Kidney epithelial cell (primary cell): ENCODE results near the gene GALNT16. TPM values are rescaled to one million over a fixed set of nuclear protein-coding genes. Genes with fewer than 3 reads are reported as not detected.

Source experiments
- DNase-seq: peaks from one replicate; pipeline ENCODE4 v3.0.0-alpha.2; 2010; ENCODE audit warnings: low read depth
- H3K27me3 ChIP-seq: 2 replicates; pipeline ENCODE4 v1.6.0; 2011; ENCODE audit warnings: low read length; ENCODE audit not compliant: control insufficient read depth, insufficient read depth
- H3K36me3 ChIP-seq: 2 replicates; pipeline ENCODE4 v1.5.1; 2011; ENCODE audit warnings: low read length; ENCODE audit not compliant: control insufficient read depth, insufficient read depth
- H3K4me3 ChIP-seq: 2 replicates; pipeline ENCODE4 v1.5.1; 2011; ENCODE audit warnings: low read depth, mild to moderate bottlenecking, control low read depth, low read length
- CTCF ChIP-seq: IDR thresholded peaks from 2 replicates; pipeline ENCODE4 v1.5.1; 2011; ENCODE audit warnings: mild to moderate bottlenecking, moderate library complexity, low read length, control low read depth, inconsistent platforms; ENCODE audit not compliant: insufficient read depth, poor library complexity, severe bottlenecking
- total RNA-seq: library from RNA; depleted of rRNA; stranded (reverse); fragments of >200 nt; gene quantifications from 2 replicates; pipeline ENCODE4 v1.2.3, GENCODE V29; 2015

The GALNT16 gene
- total RNA-seq, 1 donor from 2014 or later: 0.33 TPM

- Histone ChIP-seq H3K27me3 (peaks cover 26% of the 10 kb centered on the region), H3K36me3 (no peaks in the 10 kb centered on the region), H3K4me3 (no peak overlapping the region)
- no peak for DNase-seq
- no peak for TF ChIP-seq CTCF
Measured at GRCh38 chr14:69263771-69264170, 3.8 kb downstream of the GALNT16 start.

GRCh38 chr14:69266572-69267345, 6.8 kb downstream of the GALNT16 start:
- DNase-seq: no peak
- H3K4me3 ChIP-seq: no peak overlapping the region
- H3K36me3 ChIP-seq: no peaks in the 10 kb centered on the region
- peaks cover 5% of the 10 kb centered on the region for H3K27me3 ChIP-seq
- no peak for TF ChIP-seq CTCF

GRCh38 chr14:69267492-69267891, 7.5 kb downstream of the GALNT16 start:
- Histone ChIP-seq H3K27me3 (no peaks in the 10 kb centered on the region), H3K36me3 (no peaks in the 10 kb centered on the region), H3K4me3 (no peak overlapping the region)
- no peak for DNase-seq
- no peak for TF ChIP-seq CTCF

GRCh38 chr14:69268223-69268622, 8.3 kb downstream of the GALNT16 start:
- Histone ChIP-seq H3K36me3 (no peaks in the 10 kb centered on the region), H3K4me3 (no peak overlapping the region), H3K27me3 (no peaks in the 10 kb centered on the region)
- no peak for DNase-seq
- TF ChIP-seq CTCF: no peak

GRCh38 chr14:69268763-69269162, 8.8 kb downstream of the GALNT16 start:
- Histone ChIP-seq H3K4me3 (no peak overlapping the region), H3K27me3 (no peaks in the 10 kb centered on the region), H3K36me3 (no peaks in the 10 kb centered on the region)
- TF ChIP-seq CTCF: no peak
- DNase-seq: no peak

GRCh38 chr14:69269381-69269780, 9.4 kb downstream of the GALNT16 start:
- TF ChIP-seq CTCF: no peak
- Histone ChIP-seq H3K4me3 (no peak overlapping the region), H3K36me3 (no peaks in the 10 kb centered on the region), H3K27me3 (no peaks in the 10 kb centered on the region)
- DNase-seq: no peak
